HepG2 (cell line): ENCODE data around the gene PLEKHG4. TPM values are rescaled to one million over a fixed set of nuclear protein-coding genes. Genes with fewer than 3 reads are reported as not detected.

ENCODE experiments used
- ATAC-seq: fragments of 200-7000 bp; cut with Tn5 transposase; 3 replicates; pipeline ENCODE4 v1.9.1; 2020; ENCODE audit warnings: mild to moderate bottlenecking, moderate library complexity
- BruUV-seq: library from RNA; stranded (reverse); fragments of 400-500 nt; replicated peaks from 2 replicates; lab custom pipeline; 2021; lab: Mats Ljungman, UMichigan
- CTCF ChIA-PET: fragments of 300-600 bp; formaldehyde crosslinking; extraction: SDS; loops from one replicate; lab custom pipeline; 2021; ENCODE audit warnings: low total read pairs, inconsistent platforms, low intra/inter-chr PET ratio; lab: Yijun Ruan, JAX
- POLR2A ChIA-PET: fragments of 350-600 bp; sonication (Branson Sonifier 250); formaldehyde crosslinking; loops from one replicate; lab custom pipeline; 2020; ENCODE audit warnings: antibody characterized with exemption, inconsistent platforms; lab: Yijun Ruan, JAX
- DNase-seq: peaks from one replicate; pipeline ENCODE4 v3.0.0-alpha.2; 2015; ENCODE audit warnings: low spot score
- FAIRE-seq: peaks from 3 replicates; lab custom pipeline; 2011; peaks lifted over from hg19 to GRCh38; lab: Jason Lieb, UNC
- H2AFZ ChIP-seq: one replicate; pipeline ENCODE4 v1.6.1; 2011; ENCODE audit warnings: low read length, inconsistent platforms
- H3K27ac ChIP-seq: fragments of 300-600 bp; 3 replicates; pipeline ENCODE4 v1.8.0; 2011; ENCODE audit warnings: mixed run types, mild to moderate bottlenecking, mixed read lengths, low read length, inconsistent platforms; ENCODE audit not compliant: insufficient read depth; ENCODE audit errors: extremely low read length
- H3K27me3 ChIP-seq, 2 experiments: fragments of 200-600 bp in 1 of 2; 2 replicates in 1 of 2; 3 replicates in 1 of 2; pipeline versions ENCODE4 v1.6.0 to v1.8.0; 2011; ENCODE audit warnings: low read length in 2 of 2, mild to moderate bottlenecking in 2 of 2, moderate library complexity in 2 of 2, inconsistent platforms in 1 of 2; ENCODE audit not compliant: insufficient read depth in 2 of 2, control insufficient read depth in 1 of 2
- H3K36me3 ChIP-seq, 2 experiments: fragments of 200-600 bp in 1 of 2; replicated peaks in 1 of 2; 2 replicates in 1 of 2; 3 replicates in 1 of 2; pipeline versions ENCODE4 v1.5.1 to v1.8.0; 2011; ENCODE audit warnings: low read length in 2 of 2, inconsistent platforms in 1 of 2; ENCODE audit not compliant: insufficient read depth in 2 of 2, control insufficient read depth in 1 of 2
- H3K4me1 ChIP-seq: 2 replicates; pipeline ENCODE4 v1.5.1; 2012; ENCODE audit warnings: low read length, inconsistent platforms; ENCODE audit not compliant: insufficient read depth
- H3K4me2 ChIP-seq: 2 replicates; pipeline ENCODE4 v1.6.0; 2011; ENCODE audit warnings: low read depth, low read length, inconsistent platforms
- H3K4me3 ChIP-seq, 3 experiments: fragments of 200-600 bp in 1 of 3; sonication (generic), shearing (Covaris generic) in 1 of 3; replicated peaks in 1 of 3; 2 replicates each; pipeline ENCODE4 v1.5.1; 2011 to 2016; ENCODE audit warnings: low read length in 3 of 3, inconsistent platforms in 2 of 3, low read depth in 2 of 3, mild to moderate bottlenecking in 2 of 3, control low read depth in 1 of 3, mixed read lengths in 1 of 3; ENCODE audit not compliant: insufficient read depth in 1 of 3
- H3K79me2 ChIP-seq: one replicate; pipeline ENCODE4 v1.6.1; 2011; ENCODE audit warnings: low read length, inconsistent platforms; ENCODE audit not compliant: insufficient read depth
- H3K9ac ChIP-seq: 2 replicates; pipeline ENCODE4 v1.6.0; 2011; ENCODE audit warnings: mild to moderate bottlenecking, low read depth, low read length, inconsistent platforms; ENCODE audit not compliant: insufficient read depth
- H3K9me3 ChIP-seq: 2 replicates; pipeline ENCODE4 v1.5.1; 2012; ENCODE audit warnings: mild to moderate bottlenecking, low read length
- H4K20me1 ChIP-seq: 2 replicates; pipeline ENCODE4 v1.6.0; 2011; ENCODE audit warnings: inconsistent platforms, mild to moderate bottlenecking, low read length, moderate library complexity; ENCODE audit not compliant: insufficient read depth
- BRF2 ChIP-seq: sonication (generic); formaldehyde crosslinking; IDR thresholded peaks from 2 replicates; pipeline ENCODE4 v1.8.1; 2022; ENCODE audit warnings: mild to moderate bottlenecking, missing genetic modification reagents
- CEBPZ ChIP-seq: IDR thresholded peaks from 2 replicates; pipeline ENCODE4 v1.6.1; 2012; ENCODE audit warnings: low read length, improper control_type of control experiment
- EZH2 ChIP-seq: conservative IDR thresholded peaks from 2 replicates; pipeline ENCODE4 v1.6.1; 2012; ENCODE audit warnings: mild to moderate bottlenecking, low read depth, low read length, moderate library complexity
- FOSL1 ChIP-seq: sonication (generic); formaldehyde crosslinking; IDR thresholded peaks from 2 replicates; pipeline ENCODE4 v1.9.0; 2021; ENCODE audit warnings: missing genetic modification reagents, borderline replicate concordance
- GZF1 ChIP-seq: sonication (generic); formaldehyde crosslinking; IDR thresholded peaks from 2 replicates; pipeline ENCODE4 v1.5.1; 2020; ENCODE audit warnings: mild to moderate bottlenecking, missing genetic modification reagents
- HIC2 ChIP-seq: sonication (generic); formaldehyde crosslinking; IDR thresholded peaks from 2 replicates; pipeline ENCODE4 v1.9.0; 2022; ENCODE audit warnings: low read depth, missing genetic modification reagents
- IKZF5 ChIP-seq: IDR thresholded peaks from 2 replicates; pipeline ENCODE4 v1.6.1; 2018; ENCODE audit warnings: missing genetic modification reagents, mild to moderate bottlenecking, missing compliant biosample characterization
- KAT7 ChIP-seq: IDR thresholded peaks from 2 replicates; pipeline ENCODE4 v1.6.1; 2018; ENCODE audit warnings: borderline replicate concordance, missing compliant biosample characterization
- MIXL1 ChIP-seq: IDR thresholded peaks from 2 replicates; pipeline ENCODE4 v1.6.1; 2016
- MLLT10 ChIP-seq: sonication (generic); formaldehyde crosslinking; IDR thresholded peaks from 2 replicates; pipeline ENCODE4 v1.4.0; 2020; ENCODE audit warnings: missing genetic modification reagents
- POGK ChIP-seq: sonication (generic); formaldehyde crosslinking; conservative IDR thresholded peaks from 2 replicates; pipeline ENCODE4 v1.8.0; 2022; ENCODE audit warnings: mild to moderate bottlenecking, moderate library complexity, missing genetic modification reagents
- U2AF2 ChIP-seq: fragments of 200-400 bp; formaldehyde crosslinking; IDR thresholded peaks from 2 replicates; pipeline ENCODE4 v1.6.1; 2017; ENCODE audit warnings: low read depth, mild to moderate bottlenecking, low read length
- ZNF230 ChIP-seq: sonication (generic); formaldehyde crosslinking; IDR thresholded peaks from 2 replicates; pipeline ENCODE4 v1.4.0; 2020; ENCODE audit warnings: mild to moderate bottlenecking, missing genetic modification reagents
- ZNF33A ChIP-seq: sonication (generic); formaldehyde crosslinking; IDR thresholded peaks from 2 replicates; pipeline ENCODE4 v1.5.1; 2020; ENCODE audit warnings: missing genetic modification reagents, mild to moderate bottlenecking, moderate library complexity, borderline replicate concordance
- ZNF34 ChIP-seq: sonication (generic); formaldehyde crosslinking; IDR thresholded peaks from 2 replicates; pipeline ENCODE4 v1.4.0; 2020; ENCODE audit warnings: mild to moderate bottlenecking, missing genetic modification reagents, borderline replicate concordance
- ZNF644 ChIP-seq: IDR thresholded peaks from 2 replicates; pipeline ENCODE4 v1.6.1; 2016; ENCODE audit warnings: low read depth
- ZNF703 ChIP-seq: sonication (generic); formaldehyde crosslinking; IDR thresholded peaks from 2 replicates; pipeline ENCODE4 v1.5.1; 2020; ENCODE audit warnings: missing genetic modification reagents, mild to moderate bottlenecking, moderate library complexity, borderline replicate concordance
- WGBS: methylation state at CpG from one replicate; pipeline ENCODE4 v1.1.6; 2017; ENCODE audit warnings: low lambda C conversion rate; 5-methylcytosine and 5-hydroxymethylcytosine counted together
- in situ Hi-C: cut with HindIII; loops from 2 replicates; pipeline ENCODE4 v1.10.0; 2017; ENCODE audit warnings: low pct_unique_long_range_greater_than_20kb; ENCODE audit not compliant: extremely low pct_ligation_motif_present
- intact Hi-C: fragments of 100-400 bp; cut with micrococcal nuclease; formaldehyde crosslinking; loops from one replicate; pipeline ENCODE4 v1.10.0; 2022; ENCODE audit not compliant: unreplicated experiment
- polyA plus RNA-seq, 8 experiments: library from polyadenylated mRNA; depleted of rRNA in 3 of 8; stranded (reverse) in 7 of 8; unstranded in 1 of 8; fragments of >200 nt; fragmentation: Illumina TruSeq in 4 of 8; extraction: Trizol in 4 of 8; gene quantifications; 2 replicates each; pipeline versions ENCODE4 v1.2.1 to v1.2.3, GENCODE V29; 2011 to 2016; ENCODE audit warnings: low read depth in 4 of 8, missing spikeins in 1 of 8, mixed read lengths in 1 of 8; ENCODE audit not compliant: insufficient read depth in 1 of 8
- total RNA-seq, 5 experiments: library from RNA; depleted of rRNA; stranded (reverse); fragments of >200 nt; fragmentation: Illumina TruSeq; extraction: Trizol; gene quantifications; 2 replicates each; pipeline ENCODE4 v1.2.3, GENCODE V29; 2016; ENCODE audit warnings: low read depth in 1 of 5

The PLEKHG4 gene
- total and polyA plus RNA-seq, 2 of the 13 experiments (the other 11 are each of a cell fraction or from before 2014, with no cell fraction given): 7.1 to 13.6 TPM

- BruUV-seq: no TSS peak
- no peak for FAIRE-seq
- Histone ChIP-seq H3K27ac (no peak overlapping the region), H3K36me3 (no peaks in the 10 kb centered on the region), H2AFZ (no peak overlapping the region), H3K4me1 (no peaks in the 10 kb centered on the region), H3K9me3 (no peaks in the 10 kb centered on the region), H3K27me3 (peaks cover 2 to 62% of the 10 kb centered on the region in 2 experiments; a peak in 4 of 5 replicates), H3K9ac (no peak overlapping the region), H3K4me3 (no peak overlapping the region), H3K79me2 (no peaks in the 10 kb centered on the region), H3K4me2 (no peak overlapping the region), H4K20me1 (no peaks in the 10 kb centered on the region)
- no peak for DNase-seq
- in situ Hi-C loops: no loop called here
- intact Hi-C loops: no loop called here
- ATAC-seq: no peak
- POLR2A ChIA-PET: no interaction called here
- CTCF ChIA-PET: no interaction called here
- WGBS: 67% methylated on average over 9 of the region's 9 CpGs
- TF ChIP-seq ZNF33A (CRISPR knock-in tag) (no peak), KAT7 (CRISPR knock-in tag) (no peak), ZNF34 (CRISPR knock-in tag) (no peak), CEBPZ (no peak), MLLT10 (CRISPR knock-in tag) (no peak), GZF1 (CRISPR knock-in tag) (no peak), ZNF703 (CRISPR knock-in tag) (no peak), MIXL1 (no peak), FOSL1 (no peak), ZNF230 (CRISPR knock-in tag) (no peak), U2AF2 (no peak), BRF2 (CRISPR knock-in tag) (no peak), HIC2 (no peak), IKZF5 (CRISPR knock-in tag) (no peak), EZH2 (no peak), POGK (CRISPR knock-in tag) (no peak), ZNF644 (no peak)
These were observed 18.9 kb downstream of the PLEKHG4 start for GRCh38 chr16:67298277-67298676.
